Lower leg skin (tissue), 3 donors: Measurements from ENCODE around the gene EMP3.

Source experiments
- CTCF ChIP-seq, 3 donors: fragments of 450-650 bp; IDR thresholded peaks; one replicate each; pipeline ENCODE4 v1.5.1; 2016; ENCODE audit warnings: antibody characterized with exemption in 3 of 3, mild to moderate bottlenecking in 3 of 3, moderate library complexity in 2 of 3
- POLR2A ChIP-seq, 2 donors: fragments of 450-650 bp; IDR thresholded peaks; one replicate each; pipeline ENCODE4 v1.6.1; 2016 to 2017; ENCODE audit warnings: antibody characterized with exemption in 2 of 2, mild to moderate bottlenecking in 1 of 2, moderate library complexity in 1 of 2

- TF ChIP-seq CTCF (IDR thresholded peaks at IDR 0.05) (no peak), POLR2A (IDR thresholded peaks at IDR 0.05) (no peak)
Measured at GRCh38 chr19:48354332-48354992, 29.1 kb downstream of the EMP3 start.
